HepG2 (cell line): ENCODE data around the gene CD48. TPM values are rescaled to one million over a fixed set of nuclear protein-coding genes. Genes with fewer than 3 reads are reported as not detected.

Experiments used
- ATAC-seq: fragments of 200-7000 bp; cut with Tn5 transposase; 3 replicates; pipeline ENCODE4 v1.9.1; 2020; ENCODE audit warnings: mild to moderate bottlenecking, moderate library complexity
- BruUV-seq: library from RNA; stranded (reverse); fragments of 400-500 nt; replicated peaks from 2 replicates; lab custom pipeline; 2021; lab: Mats Ljungman, UMichigan
- CTCF ChIA-PET: fragments of 300-600 bp; formaldehyde crosslinking; extraction: SDS; loops from one replicate; lab custom pipeline; 2021; ENCODE audit warnings: low total read pairs, inconsistent platforms, low intra/inter-chr PET ratio; lab: Yijun Ruan, JAX
- POLR2A ChIA-PET: fragments of 350-600 bp; sonication (Branson Sonifier 250); formaldehyde crosslinking; loops from one replicate; lab custom pipeline; 2020; ENCODE audit warnings: antibody characterized with exemption, inconsistent platforms; lab: Yijun Ruan, JAX
- DNase-seq: peaks from one replicate; pipeline ENCODE4 v3.0.0-alpha.2; 2015; ENCODE audit warnings: low spot score
- FAIRE-seq: peaks from 3 replicates; lab custom pipeline; 2011; peaks lifted over from hg19 to GRCh38; lab: Jason Lieb, UNC
- H2AFZ ChIP-seq: one replicate; pipeline ENCODE4 v1.6.1; 2011; ENCODE audit warnings: low read length, inconsistent platforms
- H3K27ac ChIP-seq: fragments of 300-600 bp; 3 replicates; pipeline ENCODE4 v1.8.0; 2011; ENCODE audit warnings: mixed run types, mild to moderate bottlenecking, mixed read lengths, low read length, inconsistent platforms; ENCODE audit not compliant: insufficient read depth; ENCODE audit errors: extremely low read length
- H3K27me3 ChIP-seq, 2 experiments: fragments of 200-600 bp in 1 of 2; 2 replicates in 1 of 2; 3 replicates in 1 of 2; pipeline versions ENCODE4 v1.6.0 to v1.8.0; 2011; ENCODE audit warnings: low read length in 2 of 2, mild to moderate bottlenecking in 2 of 2, moderate library complexity in 2 of 2, inconsistent platforms in 1 of 2; ENCODE audit not compliant: insufficient read depth in 2 of 2, control insufficient read depth in 1 of 2
- H3K36me3 ChIP-seq, 2 experiments: fragments of 200-600 bp in 1 of 2; replicated peaks in 1 of 2; 2 replicates in 1 of 2; 3 replicates in 1 of 2; pipeline versions ENCODE4 v1.5.1 to v1.8.0; 2011; ENCODE audit warnings: low read length in 2 of 2, inconsistent platforms in 1 of 2; ENCODE audit not compliant: insufficient read depth in 2 of 2, control insufficient read depth in 1 of 2
- H3K4me1 ChIP-seq: 2 replicates; pipeline ENCODE4 v1.5.1; 2012; ENCODE audit warnings: low read length, inconsistent platforms; ENCODE audit not compliant: insufficient read depth
- H3K4me2 ChIP-seq: 2 replicates; pipeline ENCODE4 v1.6.0; 2011; ENCODE audit warnings: low read depth, low read length, inconsistent platforms
- H3K4me3 ChIP-seq, 3 experiments: fragments of 200-600 bp in 1 of 3; sonication (generic), shearing (Covaris generic) in 1 of 3; replicated peaks in 1 of 3; 2 replicates each; pipeline ENCODE4 v1.5.1; 2011 to 2016; ENCODE audit warnings: low read length in 3 of 3, inconsistent platforms in 2 of 3, low read depth in 2 of 3, mild to moderate bottlenecking in 2 of 3, control low read depth in 1 of 3, mixed read lengths in 1 of 3; ENCODE audit not compliant: insufficient read depth in 1 of 3
- H3K79me2 ChIP-seq: one replicate; pipeline ENCODE4 v1.6.1; 2011; ENCODE audit warnings: low read length, inconsistent platforms; ENCODE audit not compliant: insufficient read depth
- H3K9ac ChIP-seq: 2 replicates; pipeline ENCODE4 v1.6.0; 2011; ENCODE audit warnings: mild to moderate bottlenecking, low read depth, low read length, inconsistent platforms; ENCODE audit not compliant: insufficient read depth
- H3K9me3 ChIP-seq: 2 replicates; pipeline ENCODE4 v1.5.1; 2012; ENCODE audit warnings: mild to moderate bottlenecking, low read length
- H4K20me1 ChIP-seq: 2 replicates; pipeline ENCODE4 v1.6.0; 2011; ENCODE audit warnings: inconsistent platforms, mild to moderate bottlenecking, low read length, moderate library complexity; ENCODE audit not compliant: insufficient read depth
- CCAR2 ChIP-seq: fragments of 200-400 bp; formaldehyde crosslinking; optimal IDR thresholded peaks from 2 replicates; pipeline ENCODE3; 2018; ENCODE audit warnings: low read depth, mild to moderate bottlenecking, low read length, moderate library complexity
- IRF2 ChIP-seq: IDR thresholded peaks from 2 replicates; pipeline ENCODE4 v1.6.1; 2018; ENCODE audit warnings: missing genetic modification reagents, missing compliant biosample characterization
- MXI1 ChIP-seq: IDR thresholded peaks from 3 replicates; pipeline ENCODE4 v1.6.1; 2012; ENCODE audit warnings: low read depth, low read length, inconsistent platforms, borderline replicate concordance
- NBN ChIP-seq: fragments of 450-650 bp; conservative IDR thresholded peaks from 2 replicates; pipeline ENCODE4 v1.6.1; 2017
- NR2F1 ChIP-seq, 2 experiments: fragments of 450-650 bp in 1 of 2; formaldehyde crosslinking in 1 of 2; IDR thresholded peaks; 2 replicates each; pipeline versions ENCODE4 v1.5.0 to v1.6.1; 2016 to 2020; ENCODE audit warnings: mild to moderate bottlenecking in 1 of 2, missing compliant biosample characterization in 1 of 2, missing genetic modification reagents in 1 of 2, moderate library complexity in 1 of 2
- RXRA ChIP-seq: sonication (generic); formaldehyde crosslinking; IDR thresholded peaks from 2 replicates; pipeline ENCODE4 v1.5.1; 2020; ENCODE audit warnings: missing genetic modification reagents
- ZBTB20 ChIP-seq: sonication (generic); formaldehyde crosslinking; IDR thresholded peaks from 2 replicates; pipeline ENCODE4 v1.8.1; 2023; ENCODE audit warnings: missing genetic modification reagents, low read depth, mild to moderate bottlenecking, borderline replicate concordance
- ZNF296 ChIP-seq: sonication (generic); formaldehyde crosslinking; conservative IDR thresholded peaks from 2 replicates; pipeline ENCODE4 v1.5.0; 2020; ENCODE audit warnings: mild to moderate bottlenecking, missing genetic modification reagents
- ZNF7 ChIP-seq: IDR thresholded peaks from 2 replicates; pipeline ENCODE4 v1.6.1; 2016; ENCODE audit warnings: missing biosample characterization, missing genetic modification reagents
- WGBS: methylation state at CpG from one replicate; pipeline ENCODE4 v1.1.6; 2017; ENCODE audit warnings: low lambda C conversion rate; 5-methylcytosine and 5-hydroxymethylcytosine counted together
- in situ Hi-C: cut with HindIII; loops from 2 replicates; pipeline ENCODE4 v1.10.0; 2017; ENCODE audit warnings: low pct_unique_long_range_greater_than_20kb; ENCODE audit not compliant: extremely low pct_ligation_motif_present
- intact Hi-C: fragments of 100-400 bp; cut with micrococcal nuclease; formaldehyde crosslinking; loops from one replicate; pipeline ENCODE4 v1.10.0; 2022; ENCODE audit not compliant: unreplicated experiment
- polyA plus RNA-seq, 8 experiments: library from polyadenylated mRNA; depleted of rRNA in 3 of 8; stranded (reverse) in 7 of 8; unstranded in 1 of 8; fragments of >200 nt; fragmentation: Illumina TruSeq in 4 of 8; extraction: Trizol in 4 of 8; gene quantifications; 2 replicates each; pipeline versions ENCODE4 v1.2.1 to v1.2.3, GENCODE V29; 2011 to 2016; ENCODE audit warnings: low read depth in 4 of 8, missing spikeins in 1 of 8, mixed read lengths in 1 of 8; ENCODE audit not compliant: insufficient read depth in 1 of 8
- total RNA-seq, 5 experiments: library from RNA; depleted of rRNA; stranded (reverse); fragments of >200 nt; fragmentation: Illumina TruSeq; extraction: Trizol; gene quantifications; 2 replicates each; pipeline ENCODE4 v1.2.3, GENCODE V29; 2016; ENCODE audit warnings: low read depth in 1 of 5
- TF ChIP-seq, protein P1 (sequence below): sonication (generic); formaldehyde crosslinking; IDR thresholded peaks from 2 replicates; pipeline ENCODE4 v1.5.0; 2020; ENCODE audit warnings: missing genetic modification reagents, mild to moderate bottlenecking, borderline replicate concordance
- TF ChIP-seq, protein P2 (sequence below): IDR thresholded peaks from 2 replicates; pipeline ENCODE4 v1.6.1; 2016; ENCODE audit warnings: low read depth, missing genetic modification reagents, missing compliant biosample characterization

Gene CD48
- total and polyA plus RNA-seq, 2 of the 13 experiments (the other 11 are each of a cell fraction or from before 2014, with no cell fraction given): not detected

DNA sequence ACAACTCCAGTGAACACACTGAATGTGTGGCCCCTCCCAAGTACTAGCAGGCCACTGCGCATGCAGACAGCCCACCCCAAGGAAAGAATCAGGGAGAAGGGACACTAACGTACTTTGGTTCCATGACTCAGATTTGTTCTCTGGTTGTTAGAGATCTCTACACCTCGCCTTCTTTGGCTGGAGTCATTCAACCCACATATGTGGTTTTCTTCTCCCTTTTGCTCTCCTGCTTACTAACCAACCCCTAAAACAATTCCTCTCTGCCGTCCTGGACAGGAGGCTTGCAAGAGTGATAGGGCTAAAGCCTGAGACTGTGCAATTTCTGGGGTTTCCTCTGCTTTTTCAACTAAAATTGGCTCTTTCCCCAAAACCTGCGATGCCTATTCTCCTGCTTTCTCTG is 5.7 kb upstream of the CD48 start:
- Histone ChIP-seq H3K27ac (no peak overlapping the region), H3K9me3 (no peaks in the 10 kb centered on the region), H4K20me1 (no peaks in the 10 kb centered on the region), H3K4me2 (no peak overlapping the region), H2AFZ (no peak overlapping the region), H3K9ac (no peak overlapping the region), H3K27me3 (peaks cover 0 to 15% of the 10 kb centered on the region in 2 experiments; a peak in 1 of 5 replicates), H3K36me3 (no peaks in the 10 kb centered on the region), H3K79me2 (no peaks in the 10 kb centered on the region), H3K4me1 (no peaks in the 10 kb centered on the region), H3K4me3 (no peak overlapping the region)
- no peak for TF ChIP-seq IRF2
- no peak for TF ChIP-seq MXI1
- TF ChIP-seq ZNF296 (CRISPR knock-in tag): no peak
- no peak for TF ChIP-seq RXRA (CRISPR knock-in tag)
- TF ChIP-seq NBN: no peak
- TF ChIP-seq CCAR2: no peak
- TF ChIP-seq ZNF7 (CRISPR knock-in tag): no peak
- TF ChIP-seq, protein P1, sequence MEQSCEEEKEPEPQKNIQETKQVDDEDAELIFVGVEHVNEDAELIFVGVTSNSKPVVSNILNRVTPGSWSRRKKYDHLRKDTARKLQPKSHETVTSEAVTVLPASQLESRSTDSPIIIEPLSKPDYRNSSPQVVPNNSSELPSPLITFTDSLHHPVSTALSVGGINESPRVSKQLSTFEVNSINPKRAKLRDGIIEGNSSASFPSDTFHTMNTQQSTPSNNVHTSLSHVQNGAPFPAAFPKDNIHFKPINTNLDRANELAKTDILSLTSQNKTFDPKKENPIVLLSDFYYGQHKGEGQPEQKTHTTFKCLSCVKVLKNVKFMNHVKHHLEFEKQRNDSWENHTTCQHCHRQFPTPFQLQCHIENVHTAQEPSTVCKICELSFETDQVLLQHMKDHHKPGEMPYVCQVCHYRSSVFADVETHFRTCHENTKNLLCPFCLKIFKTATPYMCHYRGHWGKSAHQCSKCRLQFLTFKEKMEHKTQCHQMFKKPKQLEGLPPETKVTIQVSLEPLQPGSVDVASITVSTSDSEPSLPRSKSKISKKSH (CRISPR knock-in tag): no peak
- no peak for TF ChIP-seq ZBTB20 (CRISPR knock-in tag)
- TF ChIP-seq, protein P2, sequence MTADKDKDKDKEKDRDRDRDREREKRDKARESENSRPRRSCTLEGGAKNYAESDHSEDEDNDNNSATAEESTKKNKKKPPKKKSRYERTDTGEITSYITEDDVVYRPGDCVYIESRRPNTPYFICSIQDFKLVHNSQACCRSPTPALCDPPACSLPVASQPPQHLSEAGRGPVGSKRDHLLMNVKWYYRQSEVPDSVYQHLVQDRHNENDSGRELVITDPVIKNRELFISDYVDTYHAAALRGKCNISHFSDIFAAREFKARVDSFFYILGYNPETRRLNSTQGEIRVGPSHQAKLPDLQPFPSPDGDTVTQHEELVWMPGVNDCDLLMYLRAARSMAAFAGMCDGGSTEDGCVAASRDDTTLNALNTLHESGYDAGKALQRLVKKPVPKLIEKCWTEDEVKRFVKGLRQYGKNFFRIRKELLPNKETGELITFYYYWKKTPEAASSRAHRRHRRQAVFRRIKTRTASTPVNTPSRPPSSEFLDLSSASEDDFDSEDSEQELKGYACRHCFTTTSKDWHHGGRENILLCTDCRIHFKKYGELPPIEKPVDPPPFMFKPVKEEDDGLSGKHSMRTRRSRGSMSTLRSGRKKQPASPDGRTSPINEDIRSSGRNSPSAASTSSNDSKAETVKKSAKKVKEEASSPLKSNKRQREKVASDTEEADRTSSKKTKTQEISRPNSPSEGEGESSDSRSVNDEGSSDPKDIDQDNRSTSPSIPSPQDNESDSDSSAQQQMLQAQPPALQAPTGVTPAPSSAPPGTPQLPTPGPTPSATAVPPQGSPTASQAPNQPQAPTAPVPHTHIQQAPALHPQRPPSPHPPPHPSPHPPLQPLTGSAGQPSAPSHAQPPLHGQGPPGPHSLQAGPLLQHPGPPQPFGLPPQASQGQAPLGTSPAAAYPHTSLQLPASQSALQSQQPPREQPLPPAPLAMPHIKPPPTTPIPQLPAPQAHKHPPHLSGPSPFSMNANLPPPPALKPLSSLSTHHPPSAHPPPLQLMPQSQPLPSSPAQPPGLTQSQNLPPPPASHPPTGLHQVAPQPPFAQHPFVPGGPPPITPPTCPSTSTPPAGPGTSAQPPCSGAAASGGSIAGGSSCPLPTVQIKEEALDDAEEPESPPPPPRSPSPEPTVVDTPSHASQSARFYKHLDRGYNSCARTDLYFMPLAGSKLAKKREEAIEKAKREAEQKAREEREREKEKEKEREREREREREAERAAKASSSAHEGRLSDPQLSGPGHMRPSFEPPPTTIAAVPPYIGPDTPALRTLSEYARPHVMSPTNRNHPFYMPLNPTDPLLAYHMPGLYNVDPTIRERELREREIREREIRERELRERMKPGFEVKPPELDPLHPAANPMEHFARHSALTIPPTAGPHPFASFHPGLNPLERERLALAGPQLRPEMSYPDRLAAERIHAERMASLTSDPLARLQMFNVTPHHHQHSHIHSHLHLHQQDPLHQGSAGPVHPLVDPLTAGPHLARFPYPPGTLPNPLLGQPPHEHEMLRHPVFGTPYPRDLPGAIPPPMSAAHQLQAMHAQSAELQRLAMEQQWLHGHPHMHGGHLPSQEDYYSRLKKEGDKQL (CRISPR knock-in tag): no peak
- no peak for TF ChIP-seq NR2F1 (CRISPR knock-in tag; IDR thresholded peaks at IDR 0.05)
- WGBS: 36% methylated on average over 5 of the region's 5 CpGs
- FAIRE-seq (no peak), DNase-seq (no peak), ATAC-seq (no peak)
- in situ Hi-C loops (no loop called here), intact Hi-C loops (no loop called here)
- CTCF ChIA-PET: no interaction called here
- POLR2A ChIA-PET: no interaction called here
- no TSS peak for BruUV-seq
